GM18505 (cell line): ENCODE data around the gene ATM.
"Not testable (repeated sequence)": the region's sequence is repeated elsewhere in the genome, so short reads cannot be mapped to it uniquely, and the experiment has no call there.

Experiments used
- ATAC-seq: cut with Tn5 transposase; IDR thresholded peaks from one replicate; pipeline ENCODE4 v1.9.1; 2021; ENCODE audit not compliant: unreplicated experiment
- POLR2A ChIP-seq: IDR thresholded peaks from 4 replicates; pipeline ENCODE4 v1.6.1; 2011; ENCODE audit warnings: borderline replicate concordance; ENCODE audit not compliant: insufficient read depth, insufficient read length; ENCODE audit errors: extremely low read depth

ATM gene

DNA sequence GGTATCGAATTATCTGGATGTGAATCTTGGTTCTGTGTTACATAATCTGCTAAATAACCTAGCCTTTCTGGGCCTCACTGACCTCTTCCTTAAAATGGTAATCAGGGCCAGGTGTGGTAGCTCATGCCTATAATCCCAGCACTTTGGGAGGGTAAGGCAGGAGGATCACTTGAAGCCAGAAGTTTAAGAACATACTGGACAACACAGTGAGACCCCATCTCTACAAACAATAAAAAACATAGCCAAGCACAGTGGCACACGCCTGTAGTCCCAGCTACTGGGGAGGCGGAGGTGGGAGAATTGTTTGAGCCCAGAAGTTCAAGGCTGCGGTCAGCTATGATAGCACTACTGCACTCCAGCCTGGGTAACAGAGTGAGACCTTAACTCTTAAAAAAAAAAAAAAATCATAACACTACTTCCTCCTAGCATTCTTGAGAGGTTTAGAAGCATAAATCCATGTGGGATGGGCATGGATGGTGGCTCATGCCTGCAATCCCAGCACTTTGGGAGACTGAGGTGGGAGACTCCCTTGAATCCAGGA is 171.9 kb downstream of the ATM start:
- no peak for TF ChIP-seq POLR2A
- no peak for ATAC-seq

GRCh38 chr11:108396672-108397071 is 173.8 kb downstream of the ATM start:
- not testable (repeated sequence) for ATAC-seq

GRCh38 chr11:108398439-108398838 is 175.6 kb downstream of the ATM start:
- TF ChIP-seq POLR2A = no peak
- ATAC-seq = no peak

DNA sequence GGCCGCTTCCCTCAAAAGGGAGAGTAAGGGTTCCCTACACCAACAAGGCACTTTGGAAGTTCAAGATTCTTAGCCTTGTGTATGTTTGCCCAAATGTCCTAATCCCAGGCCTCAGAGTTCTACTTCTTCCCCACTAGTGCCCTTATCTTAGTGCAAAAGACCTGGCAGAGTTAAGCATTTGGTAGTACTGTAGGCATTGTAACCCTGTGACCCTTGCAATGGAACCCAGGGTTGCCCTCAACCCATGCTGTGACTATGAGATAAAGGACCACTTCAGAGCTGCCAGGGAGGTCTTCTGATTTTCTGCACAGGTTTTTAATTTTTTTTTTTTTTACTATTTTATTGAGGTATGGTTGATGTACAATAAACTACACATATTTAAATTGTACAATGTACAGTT is 179.4 kb downstream of the ATM start:
- no peak for ATAC-seq
- no peak for TF ChIP-seq POLR2A

DNA sequence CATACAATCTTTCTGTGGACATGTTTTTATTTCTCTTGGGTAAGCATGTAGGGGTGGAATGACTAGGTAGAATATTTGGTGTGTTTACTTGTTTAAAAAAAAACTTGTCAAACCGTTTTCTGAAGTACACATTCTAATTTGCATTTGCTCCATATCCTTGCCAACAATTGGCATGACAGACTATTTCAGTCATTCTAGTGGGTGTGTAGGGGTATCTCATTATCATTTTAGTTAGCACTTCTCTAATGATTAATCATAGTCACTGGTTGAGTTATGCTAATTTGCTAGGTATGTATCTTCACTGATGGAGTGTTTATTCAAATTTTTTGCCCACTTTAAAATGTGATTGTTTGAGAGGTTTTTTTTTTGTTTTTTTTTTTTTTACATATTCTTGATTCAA is 180.2 kb downstream of the ATM start:
- TF ChIP-seq POLR2A = no peak
- ATAC-seq = no peak

DNA sequence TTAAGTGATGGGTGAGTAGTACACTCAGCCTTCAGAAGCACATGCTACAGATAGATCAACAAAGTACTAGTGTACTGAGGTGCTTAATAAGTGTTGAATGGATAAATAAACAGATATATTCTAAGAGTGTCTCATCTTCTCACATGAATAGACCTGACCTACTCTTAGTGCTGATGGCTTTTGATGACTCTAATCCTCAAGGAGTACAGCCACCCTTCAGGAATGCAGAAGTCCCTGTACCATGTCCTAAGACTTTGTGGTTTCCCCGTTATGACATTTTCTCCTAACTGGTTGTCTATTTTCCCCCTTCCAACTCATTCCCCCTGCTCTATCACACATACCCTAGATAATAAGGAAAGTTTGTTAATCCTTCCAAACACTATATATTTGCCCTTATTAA is 182.8 kb downstream of the ATM start:
- ATAC-seq = no peak

GRCh38 chr11:108414958-108415357 is 192.1 kb downstream of the ATM start:
- ATAC-seq = no peak
- no peak for TF ChIP-seq POLR2A

More for the DNA sequence above, 182.8 kb downstream of the ATM start:
- no peak for TF ChIP-seq POLR2A

- not testable (repeated sequence) for ATAC-seq
Measured at GRCh38 chr11:108417551-108417950, 194.7 kb downstream of the ATM start.
